GM18861 (cell line): ENCODE data around the gene MAPKAP1.
"Not testable (repeated sequence)": the region's sequence is repeated elsewhere in the genome, so short reads cannot be mapped to it uniquely, and the experiment has no call there.

Source experiments
- ATAC-seq: cut with Tn5 transposase; IDR thresholded peaks from one replicate; pipeline ENCODE4 v1.9.1; 2021; ENCODE audit not compliant: unreplicated experiment

MAPKAP1 gene

GRCh38 chr9:125421591-125422181 is 285.3 kb downstream of the MAPKAP1 start:
- ATAC-seq: no peak

DNA sequence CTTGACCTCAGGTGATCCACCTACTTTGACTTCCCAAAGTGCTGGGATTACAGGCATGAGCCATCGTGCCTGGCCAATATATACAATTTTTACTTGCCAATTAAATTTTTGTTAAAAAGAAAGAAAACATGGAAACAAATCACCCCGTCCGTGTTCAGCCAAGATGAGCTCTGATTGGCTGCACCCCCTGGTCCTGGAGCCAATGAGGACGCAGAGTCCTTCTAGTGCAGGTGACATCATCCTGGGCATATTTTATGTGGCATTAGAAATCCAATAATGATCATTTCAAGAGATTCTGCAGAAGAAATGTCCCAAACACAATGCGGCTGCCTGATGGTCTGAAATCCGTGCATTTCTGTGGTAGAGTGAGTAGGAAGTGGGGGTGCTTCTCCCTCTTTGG is 285.8 kb downstream of the MAPKAP1 start:
- no peak for ATAC-seq

DNA sequence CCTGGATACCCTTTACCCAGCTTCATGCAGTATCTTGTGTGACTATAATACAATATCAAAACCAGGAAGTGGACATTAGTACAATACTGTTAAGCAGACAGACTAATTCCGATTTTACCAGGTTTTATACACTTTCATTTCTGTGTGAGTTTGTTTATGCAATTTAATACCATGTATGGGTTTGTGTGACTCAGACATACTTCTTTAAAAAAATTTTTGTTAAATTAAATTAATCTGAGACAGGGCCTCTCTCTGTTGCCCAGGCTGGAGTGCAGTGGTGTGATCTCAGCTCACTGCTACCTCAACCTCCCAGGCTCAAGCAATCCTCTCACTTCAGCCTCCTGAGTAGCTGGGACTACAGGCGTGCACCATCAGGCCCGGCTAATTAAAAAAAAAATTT is 288.6 kb downstream of the MAPKAP1 start:
- no peak for ATAC-seq

- ATAC-seq: no peak
Observed at GRCh38 chr9:125416517-125416916, 290.5 kb downstream of the MAPKAP1 start.

- ATAC-seq: no peak
Observed at GRCh38 chr9:125415583-125416460, 291.2 kb downstream of the MAPKAP1 start.

GRCh38 chr9:125413579-125413978 is 293.4 kb downstream of the MAPKAP1 start:
- ATAC-seq: no peak

DNA sequence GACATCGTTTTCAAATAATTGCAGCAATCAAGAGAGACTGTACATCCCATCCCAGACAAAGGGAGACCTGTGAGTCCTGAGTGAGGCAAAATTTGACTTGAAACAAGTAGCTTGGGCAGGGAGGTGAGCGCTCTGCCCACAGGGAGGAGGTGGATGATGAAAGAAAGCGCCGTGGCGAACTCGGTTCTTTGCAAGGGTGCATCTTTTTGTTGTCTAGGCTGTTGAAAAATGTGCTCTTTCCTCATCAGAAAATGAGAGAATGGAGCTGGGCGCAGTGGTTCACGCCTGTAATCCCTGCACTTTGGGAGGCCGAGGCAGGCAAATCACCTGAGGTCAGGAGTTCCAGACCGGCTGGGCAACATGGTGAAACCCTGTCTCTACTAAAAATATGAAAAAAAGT is 294.8 kb downstream of the MAPKAP1 start:
- no peak for ATAC-seq

DNA sequence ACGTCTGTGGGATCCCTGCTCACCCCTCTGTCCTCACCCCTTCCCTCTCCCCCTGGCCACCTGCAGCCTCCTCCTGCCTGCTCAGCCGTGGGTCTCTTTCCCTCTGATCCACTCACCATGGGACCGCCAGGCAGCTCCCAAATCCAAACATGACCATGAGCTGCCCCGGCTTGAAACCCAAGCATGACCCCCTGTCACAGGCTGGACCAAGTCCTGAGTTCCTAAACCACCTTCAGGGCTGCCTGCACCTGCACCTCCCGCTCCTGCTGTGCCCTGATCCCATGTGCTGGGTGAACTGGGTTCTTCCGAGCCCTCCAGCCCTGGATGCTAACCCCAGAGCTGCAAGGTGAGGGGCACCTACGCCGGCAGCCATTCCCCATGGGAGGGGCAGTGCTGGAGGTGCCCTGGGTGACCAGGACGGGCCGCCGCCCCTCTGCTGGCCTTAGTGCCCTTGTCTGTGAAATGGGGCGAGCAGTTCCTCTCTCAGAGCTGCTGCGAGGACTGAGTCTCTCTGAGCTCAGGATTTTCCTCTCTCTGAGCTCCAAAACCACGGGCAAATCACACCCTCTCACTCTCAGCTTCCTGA is 295.7 kb downstream of the MAPKAP1 start:
- ATAC-seq: no peak

DNA sequence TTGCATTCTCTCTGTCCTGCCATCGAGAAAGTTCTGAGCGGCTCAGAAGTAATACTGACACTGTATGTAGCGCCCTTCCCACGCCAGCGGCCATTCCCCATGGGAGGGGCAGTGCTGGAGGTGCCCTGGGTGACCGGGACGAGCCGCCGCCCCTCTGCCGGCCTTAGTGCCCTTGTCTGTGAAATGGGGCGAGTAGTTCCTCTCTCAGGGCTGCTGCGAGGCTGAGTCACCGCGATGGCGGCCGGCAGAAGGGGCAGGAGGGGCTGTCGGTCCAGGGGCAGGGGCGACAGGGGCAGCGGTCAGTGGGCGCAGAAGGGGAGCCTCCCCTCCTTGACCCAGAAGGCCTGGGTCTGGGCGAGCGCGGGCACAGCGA is 296.5 kb downstream of the MAPKAP1 start:
- no peak for ATAC-seq

DNA sequence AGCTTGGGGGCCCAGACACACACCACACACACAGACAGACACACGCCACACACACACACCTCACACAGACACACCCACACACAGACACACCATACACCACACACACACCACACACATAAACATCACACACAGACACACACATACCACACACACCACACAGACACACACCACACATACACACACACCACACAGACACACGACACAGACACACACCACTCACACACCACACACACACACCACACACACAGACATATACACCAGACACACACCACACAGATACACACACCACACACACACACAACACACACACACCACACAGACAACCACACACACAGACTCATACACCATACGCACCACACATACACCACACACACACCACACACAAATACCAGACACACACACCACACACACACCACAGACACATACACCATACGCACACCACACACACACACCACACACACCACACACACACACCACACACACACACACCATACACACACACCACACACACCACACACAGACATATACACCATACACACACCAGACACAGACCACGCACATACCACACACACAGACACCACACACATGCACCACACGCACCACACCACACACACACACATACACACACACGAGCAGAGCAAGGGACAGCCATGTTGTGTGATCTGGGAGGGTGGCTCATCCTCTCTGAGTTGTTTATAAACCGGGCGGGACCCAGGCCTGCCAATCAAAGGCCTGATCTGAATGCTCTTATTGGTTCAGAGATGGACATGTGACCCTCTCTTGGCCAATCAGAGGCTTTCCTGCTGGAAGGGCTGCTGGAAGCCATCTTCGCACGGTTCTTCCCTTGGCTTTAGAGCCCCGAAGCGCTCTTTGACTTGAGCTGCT is 297.1 kb downstream of the MAPKAP1 start:
- ATAC-seq: no peak

GRCh38 chr9:125409217-125409636 is 297.8 kb downstream of the MAPKAP1 start:
- no peak for ATAC-seq

- ATAC-seq: peak; percentile 55
Observed at GRCh38 chr9:125407974-125408900, 298.8 kb downstream of the MAPKAP1 start.

- ATAC-seq: no peak
Observed at GRCh38 chr9:125407432-125407973, 299.5 kb downstream of the MAPKAP1 start.

DNA sequence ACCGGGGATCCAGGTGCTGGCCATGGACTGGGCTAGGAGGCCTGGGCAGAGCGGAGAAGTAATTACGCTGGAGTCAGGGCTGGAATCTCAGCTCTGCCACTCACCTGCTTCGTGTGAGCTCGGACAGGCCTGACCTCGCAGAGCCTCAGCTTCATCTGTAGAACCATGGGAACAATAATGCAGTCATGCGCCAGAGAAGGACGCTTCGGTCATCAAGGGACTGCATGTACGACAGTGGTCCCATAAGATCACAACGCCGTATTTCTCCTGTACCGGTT is 300.3 kb downstream of the MAPKAP1 start:
- ATAC-seq: no peak

- no peak for ATAC-seq
Observed at GRCh38 chr9:125405938-125406809, 300.8 kb downstream of the MAPKAP1 start.

DNA sequence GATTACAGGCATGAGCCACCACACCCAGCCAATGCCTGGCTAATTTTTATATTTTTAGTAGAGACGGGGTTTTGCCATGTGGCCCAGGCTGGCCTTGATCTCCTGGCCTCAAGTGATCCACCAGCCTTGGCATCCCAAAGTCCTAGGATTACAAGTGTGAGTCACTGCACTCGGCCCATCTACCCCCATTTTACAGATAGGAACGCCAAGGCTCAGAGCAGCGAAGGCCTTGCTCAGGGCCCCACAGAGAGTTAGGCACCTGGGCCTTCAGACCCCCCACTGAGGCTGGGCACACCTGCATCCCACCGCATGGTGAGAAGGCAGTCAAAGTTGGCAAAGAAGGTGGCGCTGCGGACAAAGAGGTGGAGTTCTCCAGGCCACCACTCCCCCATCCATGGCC is 302.3 kb downstream of the MAPKAP1 start:
- ATAC-seq: no peak

- ATAC-seq: no peak
Observed at GRCh38 chr9:125400725-125401716, 306.0 kb downstream of the MAPKAP1 start.

DNA sequence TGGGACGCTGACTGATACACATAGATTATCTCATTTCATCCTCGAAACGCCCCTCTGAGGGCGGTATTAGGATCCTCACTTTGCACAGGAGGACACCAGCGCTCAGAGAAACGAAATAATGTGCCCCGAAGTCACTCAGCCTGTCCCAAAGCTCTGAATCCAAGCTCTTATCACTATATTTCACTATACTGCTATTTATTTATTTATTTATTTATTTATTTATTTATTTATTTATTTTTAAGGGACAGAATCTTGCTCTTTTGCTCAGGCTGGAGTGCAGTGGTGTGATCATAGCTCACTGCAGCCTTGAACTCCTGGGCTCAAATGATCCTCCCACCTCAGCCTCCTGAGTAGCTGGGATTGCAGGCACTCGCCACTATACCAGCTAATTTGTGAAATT is 306.8 kb downstream of the MAPKAP1 start:
- ATAC-seq: not testable (repeated sequence)
